Keratinocyte (primary cell): ENCODE data around the gene SPAST. TPM values are rescaled to one million over a fixed set of nuclear protein-coding genes. Genes with fewer than 3 reads are reported as not detected.

ENCODE experiments used
- DNase-seq: peaks from one replicate; pipeline ENCODE4 v3.0.0-alpha.2; 2011; ENCODE audit warnings: low read depth, missing footprints, low spot score
- FAIRE-seq: peaks from 2 replicates; lab custom pipeline; 2011; peaks lifted over from hg19 to GRCh38; lab: Jason Lieb, UNC
- H2AFZ ChIP-seq: 2 replicates; pipeline ENCODE4 v1.6.0; 2012; ENCODE audit warnings: low read length, control low read depth, inconsistent platforms; ENCODE audit not compliant: control insufficient read depth
- H3K27ac ChIP-seq: 2 replicates; pipeline ENCODE4 v1.5.1; 2011; ENCODE audit warnings: low read length; ENCODE audit not compliant: control insufficient read depth, insufficient read depth
- H3K27me3 ChIP-seq: 3 replicates; pipeline ENCODE4 v1.6.0; 2011; ENCODE audit warnings: low read length; ENCODE audit not compliant: control insufficient read depth, insufficient read depth; ENCODE audit errors: extremely low read depth
- H3K36me3 ChIP-seq, 2 experiments: 2 replicates in 1 of 2; 3 replicates in 1 of 2; pipeline ENCODE4 v1.5.1; 2011; ENCODE audit warnings: low read length in 2 of 2, mild to moderate bottlenecking in 1 of 2; ENCODE audit not compliant: control insufficient read depth in 2 of 2, insufficient read depth in 2 of 2; ENCODE audit errors: extremely low read depth in 1 of 2
- H3K4me1 ChIP-seq: 3 replicates; pipeline ENCODE4 v1.5.1; 2011; ENCODE audit warnings: low read length; ENCODE audit not compliant: control insufficient read depth, insufficient read depth; ENCODE audit errors: extremely low read depth
- H3K4me2 ChIP-seq: 3 replicates; pipeline ENCODE4 v1.6.0; 2011; ENCODE audit warnings: low read depth, low read length; ENCODE audit not compliant: control insufficient read depth, insufficient read depth; ENCODE audit errors: extremely low read depth
- H3K4me3 ChIP-seq, 3 experiments: fragments of 200-600 bp in 1 of 3; sonication (generic) in 1 of 3; 2 replicates in 2 of 3; 3 replicates in 1 of 3; pipeline ENCODE4 v1.5.1; 2011 to 2016; ENCODE audit warnings: low read length in 3 of 3, mild to moderate bottlenecking in 3 of 3, control low read depth in 2 of 3, inconsistent platforms in 1 of 3, low read depth in 1 of 3, mixed read lengths in 1 of 3, mixed run types in 1 of 3, moderate library complexity in 1 of 3; ENCODE audit not compliant: control insufficient read depth in 2 of 3, insufficient read depth in 2 of 3; ENCODE audit errors: extremely low read depth in 1 of 3
- H3K79me2 ChIP-seq: 2 replicates; pipeline ENCODE4 v1.6.0; 2012; ENCODE audit warnings: low read length; ENCODE audit not compliant: control insufficient read depth, insufficient read depth
- H3K9ac ChIP-seq: 3 replicates; pipeline ENCODE4 v1.6.0; 2011; ENCODE audit warnings: low read length; ENCODE audit not compliant: control insufficient read depth, insufficient read depth; ENCODE audit errors: extremely low read depth
- H3K9me1 ChIP-seq: 3 replicates; pipeline ENCODE4 v1.6.0; 2011; ENCODE audit warnings: low read length; ENCODE audit not compliant: control insufficient read depth, insufficient read depth; ENCODE audit errors: extremely low read depth
- H3K9me3 ChIP-seq: 2 replicates; pipeline ENCODE4 v1.5.1; 2012; ENCODE audit warnings: low read depth, low read length; ENCODE audit not compliant: control insufficient read depth
- H4K20me1 ChIP-seq: 3 replicates; pipeline ENCODE4 v1.6.0; 2011; ENCODE audit warnings: low read length; ENCODE audit not compliant: control insufficient read depth, insufficient read depth; ENCODE audit errors: extremely low read depth
- EZH2 ChIP-seq: IDR thresholded peaks from one replicate; pipeline ENCODE4 v1.6.1; 2012; ENCODE audit warnings: inconsistent platforms, mild to moderate bottlenecking, low read length, moderate library complexity
- dilution Hi-C: fragments of 300-500 bp; cut with MboI; formaldehyde crosslinking; loops from one replicate; pipeline ENCODE4 v1.7.0; 2020; ENCODE audit warnings: low sequenced_read_pairs; ENCODE audit not compliant: extremely low pct_ligation_motif_present
- polyA plus RNA-seq, 5 experiments: library from polyadenylated mRNA; depleted of rRNA in 3 of 5; stranded (reverse) in 3 of 5; stranded (forward) in 1 of 5; unstranded in 1 of 5; fragments of >200 nt; gene quantifications; 1 replicate in 1 of 5; 2 replicates in 3 of 5; 3 replicates in 1 of 5; pipeline versions ENCODE4 v1.2.1 to v1.2.3, GENCODE V29; 2011 to 2012; ENCODE audit warnings: missing spikeins in 2 of 5, low read depth in 1 of 5, low replicate concordance in 1 of 5
- TF ChIP-seq, protein P1 (sequence below), 3 experiments: IDR thresholded peaks in 1 of 3; conservative IDR thresholded peaks in 1 of 3; optimal IDR thresholded peaks in 1 of 3; 2 replicates in 2 of 3; 3 replicates in 1 of 3; pipeline versions ENCODE3 to v1.5.1; 2011; ENCODE audit warnings: low read length in 3 of 3, mild to moderate bottlenecking in 3 of 3, moderate library complexity in 2 of 3, control low read depth in 1 of 3, inconsistent platforms in 1 of 3; ENCODE audit not compliant: insufficient read depth in 2 of 3; ENCODE audit errors: extremely low read depth in 1 of 3

The SPAST gene
- polyA plus RNA-seq, 1 donor (not counting 4 experiments of a cell fraction or from before 2014, with no cell fraction given), result 9.5 TPM

DNA sequence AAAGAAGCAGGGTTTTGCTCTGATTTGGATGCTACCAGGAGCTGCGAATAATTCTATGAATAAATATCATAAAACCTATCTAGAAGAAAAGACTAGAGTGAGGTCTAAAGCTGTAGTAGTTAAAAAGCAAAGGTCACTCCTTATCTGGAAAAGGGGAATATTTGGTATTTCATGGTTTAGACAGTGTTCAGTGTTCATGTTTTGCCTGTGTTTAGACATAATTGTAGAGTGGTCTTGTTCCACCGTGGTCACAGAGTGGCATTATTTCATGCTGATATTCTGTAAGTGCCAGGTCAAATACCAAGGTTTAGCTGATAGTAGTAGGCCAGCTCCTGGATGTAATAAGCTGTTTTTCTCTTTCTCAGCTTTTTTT, 10.8 kb downstream of the SPAST start:
- Histone ChIP-seq H3K36me3 (no peaks in the 10 kb centered on the region), H3K9me3 (no peaks in the 10 kb centered on the region), H3K27ac (no peak overlapping the region), H3K4me2 (no peak overlapping the region), H2AFZ (no peak overlapping the region), H3K79me2 (peaks cover 1% of the 10 kb centered on the region), H3K4me1 (no peaks in the 10 kb centered on the region), H3K9me1 (no peaks in the 10 kb centered on the region), H3K27me3 (no peaks in the 10 kb centered on the region), H3K9ac (no peak overlapping the region), H4K20me1 (no peaks in the 10 kb centered on the region), H3K4me3 (no peak overlapping the region)
- no peak for DNase-seq
- dilution Hi-C loops, result no loop called here
- no peak for FAIRE-seq
- TF ChIP-seq, protein P1, sequence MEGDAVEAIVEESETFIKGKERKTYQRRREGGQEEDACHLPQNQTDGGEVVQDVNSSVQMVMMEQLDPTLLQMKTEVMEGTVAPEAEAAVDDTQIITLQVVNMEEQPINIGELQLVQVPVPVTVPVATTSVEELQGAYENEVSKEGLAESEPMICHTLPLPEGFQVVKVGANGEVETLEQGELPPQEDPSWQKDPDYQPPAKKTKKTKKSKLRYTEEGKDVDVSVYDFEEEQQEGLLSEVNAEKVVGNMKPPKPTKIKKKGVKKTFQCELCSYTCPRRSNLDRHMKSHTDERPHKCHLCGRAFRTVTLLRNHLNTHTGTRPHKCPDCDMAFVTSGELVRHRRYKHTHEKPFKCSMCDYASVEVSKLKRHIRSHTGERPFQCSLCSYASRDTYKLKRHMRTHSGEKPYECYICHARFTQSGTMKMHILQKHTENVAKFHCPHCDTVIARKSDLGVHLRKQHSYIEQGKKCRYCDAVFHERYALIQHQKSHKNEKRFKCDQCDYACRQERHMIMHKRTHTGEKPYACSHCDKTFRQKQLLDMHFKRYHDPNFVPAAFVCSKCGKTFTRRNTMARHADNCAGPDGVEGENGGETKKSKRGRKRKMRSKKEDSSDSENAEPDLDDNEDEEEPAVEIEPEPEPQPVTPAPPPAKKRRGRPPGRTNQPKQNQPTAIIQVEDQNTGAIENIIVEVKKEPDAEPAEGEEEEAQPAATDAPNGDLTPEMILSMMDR (optimal IDR thresholded peaks at IDR 0.05 in 1 of 3, IDR thresholded peaks at IDR 0.05 in 1 of 3, conservative IDR thresholded peaks at IDR 0.05 in 1 of 3; ENCODE audit: extremely low read depth in 1 of 3, insufficient read depth in 2 of 3, low read length in 3 of 3), result no peak
- TF ChIP-seq EZH2, result no peak

DNA sequence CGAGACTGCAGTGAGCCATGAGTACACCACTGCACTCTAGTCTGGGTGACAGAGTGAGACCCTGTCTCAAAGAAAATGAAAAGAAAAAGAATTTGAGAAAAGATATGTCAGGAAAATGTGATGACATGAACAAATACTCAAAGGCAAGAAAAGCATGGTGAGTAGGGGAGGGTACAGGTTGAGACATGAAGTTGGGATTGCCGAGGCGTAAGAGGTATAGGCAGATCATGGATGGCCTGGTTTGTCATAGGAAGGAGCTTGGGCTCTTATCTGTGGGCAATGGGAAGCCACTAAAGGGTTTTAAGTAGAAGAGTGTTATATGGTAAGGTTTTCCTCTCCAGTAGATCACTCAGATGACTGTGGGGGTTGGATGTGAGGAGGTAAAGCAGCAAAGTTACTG, 32.3 kb downstream of the SPAST start:
- no peak for TF ChIP-seq EZH2
- TF ChIP-seq, protein P1 (optimal IDR thresholded peaks at IDR 0.05 in 1 of 3, IDR thresholded peaks at IDR 0.05 in 1 of 3, conservative IDR thresholded peaks at IDR 0.05 in 1 of 3; ENCODE audit: extremely low read depth in 1 of 3, insufficient read depth in 2 of 3, low read length in 3 of 3), result no peak
- no peak overlapping the region for H3K9ac ChIP-seq
- H2AFZ ChIP-seq, result no peak overlapping the region
- FAIRE-seq (no peak), DNase-seq (no peak)
- no peak overlapping the region for H3K4me2 ChIP-seq
- H3K4me1 ChIP-seq, result no peaks in the 10 kb centered on the region
- H3K9me1 ChIP-seq, result no peaks in the 10 kb centered on the region
- no peak overlapping the region for H3K4me3 ChIP-seq
- dilution Hi-C loops, result no loop called here
- H3K9me3 ChIP-seq, result no peaks in the 10 kb centered on the region
- no peaks in the 10 kb centered on the region for H4K20me1 ChIP-seq
- no peaks in the 10 kb centered on the region for H3K79me2 ChIP-seq
- H3K36me3 ChIP-seq, result peaks cover 0 to 2% of the 10 kb centered on the region in 2 experiments
- no peaks in the 10 kb centered on the region for H3K27me3 ChIP-seq
- H3K27ac ChIP-seq, result no peak overlapping the region
